ENCODE measurements around the gene SKAP1.

GRCh38 chr17:48111937-48112241, 318.1 kb downstream of the SKAP1 start:
- TF ChIP-seq POLR2AphosphoS5 (IDR thresholded peaks at IDR 0.05) (no peak), CTCF (IDR thresholded peaks at IDR 0.05) (no peak)

Measured in stomach (tissue), 4 donors.